HS-27A (cell line): ENCODE measurements around the gene GNA15.

Experiments
- DNase-seq: peaks from one replicate; pipeline ENCODE4 v3.0.0-alpha.2; 2012; ENCODE audit warnings: low read depth, missing footprints

Gene GNA15

GRCh38 chr19:3208317-3209207 lies 72.7 kb downstream of the GNA15 start:
- no peak for DNase-seq

- DNase-seq = no peak
Measured at GRCh38 chr19:3210347-3211017, 74.6 kb downstream of the GNA15 start.

GRCh38 chr19:3211191-3211590 lies 75.4 kb downstream of the GNA15 start:
- DNase-seq = no peak

GRCh38 chr19:3213159-3213558 lies 77.3 kb downstream of the GNA15 start:
- DNase-seq = no peak
